SK-N-SH treated with all-trans-retinoic acid at 6 μM for 48 hours (cell line): Measurements from ENCODE around the gene CLCF1.

Experiments used
- ATAC-seq: fragments of 200-7000 bp; cut with Tn5 transposase; 3 replicates; pipeline ENCODE4 v1.9.1; 2020; ENCODE audit warnings: mild to moderate bottlenecking, moderate library complexity
- ARNTL ChIP-seq: fragments of 450-650 bp; formaldehyde crosslinking; IDR thresholded peaks from 2 replicates; pipeline ENCODE4 v1.5.0; 2020; ENCODE audit warnings: low read depth, mild to moderate bottlenecking, moderate library complexity, borderline replicate concordance
- BACH2 ChIP-seq: fragments of 250-450 bp; sonication (Bioruptor Pico); IDR thresholded peaks from 2 replicates; pipeline ENCODE4 v1.9.0; 2021; ENCODE audit warnings: mild to moderate bottlenecking, borderline replicate concordance
- CREB5 ChIP-seq: fragments of 250-450 bp; sonication (Bioruptor Pico); IDR thresholded peaks from 2 replicates; pipeline ENCODE4 v1.5.1; 2020; ENCODE audit warnings: low read depth, mild to moderate bottlenecking, moderate library complexity
- CSRNP3 ChIP-seq: fragments of 250-450 bp; sonication (Bioruptor Pico); IDR thresholded peaks from 2 replicates; pipeline ENCODE4 v1.5.1; 2021; ENCODE audit warnings: mild to moderate bottlenecking, moderate library complexity
- ESRRG ChIP-seq: fragments of 250-450 bp; sonication (Bioruptor Pico); IDR thresholded peaks from 2 replicates; pipeline ENCODE4 v1.6.1; 2021; ENCODE audit warnings: mild to moderate bottlenecking
- GLIS3 ChIP-seq: fragments of 250-450 bp; sonication (Bioruptor Pico); IDR thresholded peaks from 2 replicates; pipeline ENCODE4 v1.5.0; 2020; ENCODE audit warnings: mild to moderate bottlenecking, moderate library complexity
- ISL1 ChIP-seq: fragments of 250-450 bp; sonication (Bioruptor Pico); IDR thresholded peaks from 2 replicates; pipeline ENCODE4 v2.1.2; 2022; ENCODE audit warnings: mild to moderate bottlenecking, moderate library complexity
- OSR1 ChIP-seq: fragments of 250-450 bp; sonication (Bioruptor Pico); IDR thresholded peaks from 2 replicates; pipeline ENCODE4 v1.8.0; 2022; ENCODE audit warnings: moderate library complexity, mild to moderate bottlenecking, inconsistent platforms
- PATZ1 ChIP-seq: fragments of 250-450 bp; sonication (Bioruptor Pico); IDR thresholded peaks from 2 replicates; pipeline ENCODE4 v1.8.0; 2020; ENCODE audit warnings: mild to moderate bottlenecking, moderate library complexity, borderline replicate concordance
- POU6F1 ChIP-seq: fragments of 250-450 bp; sonication (Bioruptor Pico); IDR thresholded peaks from 2 replicates; pipeline ENCODE4 v1.8.0; 2021; ENCODE audit warnings: low read depth, mild to moderate bottlenecking, moderate library complexity, borderline replicate concordance
- PPARA ChIP-seq: fragments of 250-450 bp; sonication (Bioruptor Pico); IDR thresholded peaks from 2 replicates; pipeline ENCODE4 v1.5.0; 2020; ENCODE audit warnings: mild to moderate bottlenecking, borderline replicate concordance
- RARB ChIP-seq: fragments of 250-450 bp; sonication (Bioruptor Pico); IDR thresholded peaks from 2 replicates; pipeline ENCODE4 v1.8.0; 2021; ENCODE audit warnings: mild to moderate bottlenecking, moderate library complexity
- SNAI2 ChIP-seq: fragments of 250-450 bp; sonication (Bioruptor Pico); IDR thresholded peaks from 2 replicates; pipeline ENCODE4 v1.5.0; 2020; ENCODE audit warnings: mild to moderate bottlenecking, moderate library complexity
- TCF4 ChIP-seq: fragments of 250-450 bp; sonication (Bioruptor Pico); IDR thresholded peaks from 2 replicates; pipeline ENCODE4 v1.8.0; 2021; ENCODE audit warnings: mild to moderate bottlenecking, moderate library complexity, borderline replicate concordance
- TOX ChIP-seq: fragments of 250-450 bp; sonication (Bioruptor Pico); IDR thresholded peaks from 2 replicates; pipeline ENCODE4 v1.8.0; 2021; ENCODE audit warnings: mild to moderate bottlenecking, moderate library complexity, borderline replicate concordance
- TSHZ2 ChIP-seq: fragments of 250-450 bp; sonication (Bioruptor Pico); IDR thresholded peaks from 2 replicates; pipeline ENCODE4 v1.5.0; 2020; ENCODE audit warnings: mild to moderate bottlenecking, moderate library complexity
- ZC3H10 ChIP-seq: fragments of 250-450 bp; sonication (Bioruptor Pico); IDR thresholded peaks from 2 replicates; pipeline ENCODE4 v1.5.1; 2021; ENCODE audit warnings: mild to moderate bottlenecking, moderate library complexity
- ZFP3 ChIP-seq: fragments of 250-450 bp; sonication (Bioruptor Pico); IDR thresholded peaks from 2 replicates; pipeline ENCODE4 v1.5.0; 2020; ENCODE audit warnings: mild to moderate bottlenecking, moderate library complexity
- ZFP30 ChIP-seq: fragments of 450-650 bp; formaldehyde crosslinking; IDR thresholded peaks from 2 replicates; pipeline ENCODE4 v1.5.0; 2022; ENCODE audit warnings: mild to moderate bottlenecking, moderate library complexity
- ZNF565 ChIP-seq: fragments of 450-650 bp; formaldehyde crosslinking; conservative IDR thresholded peaks from 2 replicates; pipeline ENCODE4 v1.5.0; 2020; ENCODE audit warnings: low read depth, mild to moderate bottlenecking, moderate library complexity
- ZNF70 ChIP-seq: fragments of 450-650 bp; formaldehyde crosslinking; IDR thresholded peaks from 2 replicates; pipeline ENCODE4 v1.5.0; 2020; ENCODE audit warnings: mild to moderate bottlenecking, moderate library complexity
- ZNF8 ChIP-seq: fragments of 450-650 bp; formaldehyde crosslinking; IDR thresholded peaks from 2 replicates; pipeline ENCODE4 v1.5.0; 2020; ENCODE audit warnings: mild to moderate bottlenecking, moderate library complexity

CLCF1 gene

GRCh38 chr11:67412495-67413179 is 39.2 kb upstream of the CLCF1 start:
- no peak for TF ChIP-seq CSRNP3 (CRISPR knock-in tag)
- no peak for TF ChIP-seq ZFP3 (CRISPR knock-in tag)
- no peak for TF ChIP-seq ZC3H10 (CRISPR knock-in tag)
- TF ChIP-seq TSHZ2 (CRISPR knock-in tag), result no peak
- no peak for TF ChIP-seq CREB5 (CRISPR knock-in tag)
- no peak for TF ChIP-seq RARB (CRISPR knock-in tag)
- no peak for ATAC-seq

- no peak for ATAC-seq
- no peak for TF ChIP-seq POU6F1 (CRISPR knock-in tag)
- TF ChIP-seq GLIS3 (CRISPR knock-in tag), result no peak
- TF ChIP-seq ISL1, result no peak
- TF ChIP-seq PATZ1 (CRISPR knock-in tag), result no peak
- no peak for TF ChIP-seq ZC3H10 (CRISPR knock-in tag)
- TF ChIP-seq TOX (CRISPR knock-in tag), result no peak
- TF ChIP-seq ZNF8 (CRISPR knock-in tag), result no peak
- no peak for TF ChIP-seq PPARA (CRISPR knock-in tag)
- TF ChIP-seq OSR1 (CRISPR knock-in tag), result no peak
- no peak for TF ChIP-seq ZNF565 (CRISPR knock-in tag)
- TF ChIP-seq TCF4, result no peak
- no peak for TF ChIP-seq SNAI2 (CRISPR knock-in tag)
- no peak for TF ChIP-seq ARNTL (CRISPR knock-in tag)
- TF ChIP-seq RARB (CRISPR knock-in tag), result no peak
- TF ChIP-seq ZNF70 (CRISPR knock-in tag), result no peak
- TF ChIP-seq BACH2, result no peak
These were observed 38.4 kb upstream of the CLCF1 start for GRCh38 chr11:67411785-67412152.

GRCh38 chr11:67410984-67411784 is 37.8 kb upstream of the CLCF1 start:
- ATAC-seq, result no peak
- TF ChIP-seq OSR1 (CRISPR knock-in tag) (no peak), PPARA (CRISPR knock-in tag) (no peak), ARNTL (CRISPR knock-in tag) (no peak), ZC3H10 (CRISPR knock-in tag) (no peak), PATZ1 (CRISPR knock-in tag) (no peak), CSRNP3 (CRISPR knock-in tag) (no peak), ZNF8 (CRISPR knock-in tag) (no peak), BACH2 (no peak), RARB (CRISPR knock-in tag) (no peak), ESRRG (CRISPR knock-in tag) (no peak), CREB5 (CRISPR knock-in tag) (no peak), ZFP30 (no peak), ZNF70 (CRISPR knock-in tag) (no peak)
